ENCODE measurements around the gene SFXN5. TPM values are rescaled to one million over a fixed set of nuclear protein-coding genes. Genes with fewer than 3 reads are reported as not detected.

Gene SFXN5
- total RNA-seq, 1 experiment from 2014 or later: 25.9 TPM

GRCh38 chr2:72917138-72917876, 154.2 kb downstream of the SFXN5 start, which contains the start of gene EMX1 (continued):
- no peak for TF ChIP-seq ZNF512 (CRISPR knock-in tag; IDR thresholded peaks at IDR 0.05; ENCODE audit: borderline replicate concordance)
- TF ChIP-seq ELF4 (CRISPR knock-in tag; IDR thresholded peaks at IDR 0.05; ENCODE audit: low read depth): no peak
- TF ChIP-seq EMX1 (CRISPR knock-in tag; IDR thresholded peaks at IDR 0.05): no peak
- no peak for TF ChIP-seq CREM (CRISPR knock-in tag; IDR thresholded peaks at IDR 0.05)
- no peak for TF ChIP-seq ATF3 (CRISPR knock-in tag; conservative IDR thresholded peaks at IDR 0.05)
- TF ChIP-seq ZNF219 (CRISPR knock-in tag; IDR thresholded peaks at IDR 0.05; ENCODE audit: borderline replicate concordance): no peak
- no peak for TF ChIP-seq RELA (CRISPR knock-in tag; IDR thresholded peaks at IDR 0.05; ENCODE audit: borderline replicate concordance)
- TF ChIP-seq OVOL2 (CRISPR knock-in tag; IDR thresholded peaks at IDR 0.05; ENCODE audit: borderline replicate concordance): no peak
- TF ChIP-seq ZNF416 (CRISPR knock-in tag; IDR thresholded peaks at IDR 0.05): no peak
- no peak for TF ChIP-seq HMGA2 (CRISPR knock-in tag; IDR thresholded peaks at IDR 0.05)
- TF ChIP-seq ERG (CRISPR knock-in tag; IDR thresholded peaks at IDR 0.05): no peak
- TF ChIP-seq PRRX2 (CRISPR knock-in tag; IDR thresholded peaks at IDR 0.05): no peak
- TF ChIP-seq IRF1 (CRISPR knock-in tag; IDR thresholded peaks at IDR 0.05): no peak
- 0 out of 2 replicates have a peak, but pooled peaks have one; percentile 14 for TF ChIP-seq FOXK1 (CRISPR knock-in tag; IDR thresholded peaks at IDR 0.05)
- no peak for TF ChIP-seq MYBL2 (CRISPR knock-in tag; IDR thresholded peaks at IDR 0.05)
- no peak for TF ChIP-seq ZSCAN18 (CRISPR knock-in tag; IDR thresholded peaks at IDR 0.05)
- peak; percentile 62; the same call in 1 of the 2 replicates for TF ChIP-seq E2F5 (CRISPR knock-in tag; IDR thresholded peaks at IDR 0.05)
- no peak for TF ChIP-seq AFF4 (CRISPR knock-in tag; IDR thresholded peaks at IDR 0.05; ENCODE audit: borderline replicate concordance)
- TF ChIP-seq ZNF396 (CRISPR knock-in tag; IDR thresholded peaks at IDR 0.05; ENCODE audit: borderline replicate concordance): no peak
- TF ChIP-seq ATF6 (CRISPR knock-in tag; IDR thresholded peaks at IDR 0.05): no peak
- peak; percentile 70; the same call in 1 of the 2 replicates for TF ChIP-seq ZNF121 (CRISPR knock-in tag; IDR thresholded peaks at IDR 0.05)
- TF ChIP-seq ZNF671 (CRISPR knock-in tag; IDR thresholded peaks at IDR 0.05): no peak
- no peak for TF ChIP-seq CREB1 (CRISPR knock-in tag; IDR thresholded peaks at IDR 0.05)
- TF ChIP-seq NFYB (CRISPR knock-in tag; conservative IDR thresholded peaks at IDR 0.05; ENCODE audit: low read depth): peak; percentile 71
- TF ChIP-seq CTCF (IDR thresholded peaks at IDR 0.05): no peak
- no peak for TF ChIP-seq CBFB (CRISPR knock-in tag; IDR thresholded peaks at IDR 0.05; ENCODE audit: low read depth)
